GM10266 (cell line): ENCODE measurements around the gene CDON.

Experiments
- DNase-seq: peaks from one replicate; pipeline ENCODE4 v3.0.0; 2012; ENCODE audit errors: extremely low spot score
- TF ChIP-seq, protein P1 (sequence below): IDR thresholded peaks from 2 replicates; pipeline ENCODE4 v1.5.1; 2012; ENCODE audit warnings: mild to moderate bottlenecking, low read depth; ENCODE audit not compliant: control insufficient read depth, insufficient read depth; ENCODE audit errors: missing control alignments

Gene CDON

GRCh38 chr11:125943661-125944349 lies 118.9 kb downstream of the CDON start:
- DNase-seq: no peak
- TF ChIP-seq, protein P1, sequence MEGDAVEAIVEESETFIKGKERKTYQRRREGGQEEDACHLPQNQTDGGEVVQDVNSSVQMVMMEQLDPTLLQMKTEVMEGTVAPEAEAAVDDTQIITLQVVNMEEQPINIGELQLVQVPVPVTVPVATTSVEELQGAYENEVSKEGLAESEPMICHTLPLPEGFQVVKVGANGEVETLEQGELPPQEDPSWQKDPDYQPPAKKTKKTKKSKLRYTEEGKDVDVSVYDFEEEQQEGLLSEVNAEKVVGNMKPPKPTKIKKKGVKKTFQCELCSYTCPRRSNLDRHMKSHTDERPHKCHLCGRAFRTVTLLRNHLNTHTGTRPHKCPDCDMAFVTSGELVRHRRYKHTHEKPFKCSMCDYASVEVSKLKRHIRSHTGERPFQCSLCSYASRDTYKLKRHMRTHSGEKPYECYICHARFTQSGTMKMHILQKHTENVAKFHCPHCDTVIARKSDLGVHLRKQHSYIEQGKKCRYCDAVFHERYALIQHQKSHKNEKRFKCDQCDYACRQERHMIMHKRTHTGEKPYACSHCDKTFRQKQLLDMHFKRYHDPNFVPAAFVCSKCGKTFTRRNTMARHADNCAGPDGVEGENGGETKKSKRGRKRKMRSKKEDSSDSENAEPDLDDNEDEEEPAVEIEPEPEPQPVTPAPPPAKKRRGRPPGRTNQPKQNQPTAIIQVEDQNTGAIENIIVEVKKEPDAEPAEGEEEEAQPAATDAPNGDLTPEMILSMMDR: no peak

GRCh38 chr11:125942771-125943428 lies 119.8 kb downstream of the CDON start:
- DNase-seq: no peak
- TF ChIP-seq, protein P1: no peak

DNA sequence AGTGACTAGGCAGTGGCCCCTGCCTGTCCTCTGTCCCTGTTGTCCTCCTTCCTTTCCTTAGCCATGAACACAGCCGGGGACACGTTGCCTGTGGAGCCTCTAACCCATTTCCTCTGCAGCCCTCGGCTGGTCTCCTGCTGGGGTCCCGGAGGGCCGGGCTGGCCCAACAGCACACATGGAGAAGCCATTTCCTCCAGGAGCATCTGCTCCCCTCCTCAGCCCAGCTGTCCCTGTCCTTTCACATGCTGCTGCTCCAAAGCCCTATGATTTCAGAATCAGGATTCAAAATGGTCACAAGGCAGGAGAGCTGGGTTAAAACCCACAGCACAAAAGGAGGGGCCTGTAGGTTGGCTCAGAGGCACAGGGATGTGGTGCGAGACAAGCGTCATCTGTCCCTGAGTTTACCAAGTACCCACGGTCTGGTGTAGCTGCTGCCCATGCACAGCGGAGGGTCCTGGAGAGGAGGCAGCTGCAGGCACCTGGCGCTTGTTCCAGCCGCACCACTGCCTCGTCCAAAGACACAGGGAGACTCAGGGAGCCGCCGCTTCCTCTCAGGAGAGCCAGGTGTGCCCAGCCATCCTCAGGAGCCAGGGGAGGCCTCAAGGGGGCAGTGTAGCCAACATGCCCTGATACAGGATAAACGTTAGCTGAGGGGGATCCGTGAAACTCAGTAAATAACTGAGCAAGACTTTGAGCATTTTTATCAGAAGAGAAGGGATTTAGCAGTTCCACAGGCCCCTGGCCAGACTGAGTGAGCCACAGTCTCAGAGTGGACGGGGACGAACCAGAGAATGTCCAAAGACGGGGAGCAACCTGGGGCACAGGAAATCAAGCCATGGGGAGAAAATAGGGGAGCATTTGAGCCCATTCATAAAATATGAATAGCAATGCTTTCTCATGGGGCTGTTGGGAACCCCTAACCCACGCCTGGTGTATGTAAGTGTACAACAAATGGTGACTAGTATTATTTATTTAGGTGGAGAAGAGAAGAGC lies 120.8 kb downstream of the CDON start:
- peak; percentile 70 for DNase-seq
- TF ChIP-seq, protein P1: peak; percentile 71

- no peak for DNase-seq
- TF ChIP-seq, protein P1: no peak
These were observed 121.4 kb downstream of the CDON start for GRCh38 chr11:125941267-125941618.

DNA sequence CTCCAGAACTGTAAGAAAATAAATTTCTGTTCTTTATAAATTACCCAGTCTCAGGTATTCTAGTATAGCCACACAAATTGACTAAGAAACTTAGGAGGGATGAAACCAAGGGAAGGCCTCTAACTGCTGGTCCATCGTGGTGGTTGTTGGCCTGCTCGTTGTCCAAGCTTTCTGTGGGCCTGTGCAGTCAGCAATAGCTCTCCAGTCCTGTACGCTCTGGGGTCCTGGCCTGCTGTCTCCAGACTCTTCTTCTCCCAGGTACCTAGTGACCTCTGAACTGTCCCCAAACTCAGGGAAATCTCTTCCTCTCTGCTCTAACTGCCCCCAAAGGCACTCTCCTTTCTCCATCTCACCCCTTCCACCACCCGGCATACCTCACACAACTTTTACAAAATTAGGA lies 122.5 kb downstream of the CDON start:
- TF ChIP-seq, protein P1: no peak
- no peak for DNase-seq

DNA sequence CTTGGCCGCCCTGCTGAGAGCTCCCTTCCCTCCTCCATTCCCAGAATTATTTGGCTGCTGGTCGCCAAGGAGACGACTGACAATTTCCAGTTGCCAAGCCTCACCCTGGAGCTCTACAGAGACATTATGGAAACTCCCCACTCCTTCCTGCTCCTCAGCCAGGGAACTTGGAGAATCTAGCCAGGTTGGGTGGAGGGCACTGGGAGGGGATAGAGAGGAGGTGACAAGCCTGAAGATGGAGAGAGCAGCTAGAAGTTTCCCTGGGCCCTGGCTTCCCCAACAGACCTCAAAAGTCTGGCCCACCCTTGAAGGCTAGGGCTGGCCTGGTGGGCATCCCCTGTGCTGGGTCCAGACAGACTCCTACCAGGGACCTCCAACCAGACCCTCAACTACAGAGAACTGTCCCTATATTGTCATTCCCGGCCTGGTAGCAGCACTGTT lies 123.6 kb downstream of the CDON start:
- TF ChIP-seq, protein P1: no peak
- DNase-seq: no peak

DNA sequence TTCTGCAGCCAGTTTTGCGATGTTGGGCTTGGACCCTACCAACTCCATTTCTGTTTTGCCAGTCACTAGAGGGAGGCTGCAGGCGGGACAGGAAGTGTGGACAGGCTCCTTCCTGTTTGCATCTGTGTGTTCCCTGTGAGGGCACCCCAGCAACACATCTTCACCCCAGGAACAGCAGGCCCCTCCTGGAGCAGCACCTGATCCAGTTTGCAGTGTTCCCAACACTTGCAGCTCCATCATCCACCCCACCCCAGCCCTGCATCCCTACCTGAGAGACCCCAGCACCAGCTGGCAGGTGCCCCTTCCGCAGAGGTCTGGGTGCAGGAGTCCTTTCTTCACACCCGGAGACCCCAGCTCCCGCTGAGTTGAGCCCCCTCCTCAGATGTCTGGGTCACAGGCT lies 124.2 kb downstream of the CDON start:
- TF ChIP-seq, protein P1: no peak

More for the DNA sequence above, 124.2 kb downstream of the CDON start:
- DNase-seq: no peak
